ENCODE results near the gene C2CD4B.

DNA sequence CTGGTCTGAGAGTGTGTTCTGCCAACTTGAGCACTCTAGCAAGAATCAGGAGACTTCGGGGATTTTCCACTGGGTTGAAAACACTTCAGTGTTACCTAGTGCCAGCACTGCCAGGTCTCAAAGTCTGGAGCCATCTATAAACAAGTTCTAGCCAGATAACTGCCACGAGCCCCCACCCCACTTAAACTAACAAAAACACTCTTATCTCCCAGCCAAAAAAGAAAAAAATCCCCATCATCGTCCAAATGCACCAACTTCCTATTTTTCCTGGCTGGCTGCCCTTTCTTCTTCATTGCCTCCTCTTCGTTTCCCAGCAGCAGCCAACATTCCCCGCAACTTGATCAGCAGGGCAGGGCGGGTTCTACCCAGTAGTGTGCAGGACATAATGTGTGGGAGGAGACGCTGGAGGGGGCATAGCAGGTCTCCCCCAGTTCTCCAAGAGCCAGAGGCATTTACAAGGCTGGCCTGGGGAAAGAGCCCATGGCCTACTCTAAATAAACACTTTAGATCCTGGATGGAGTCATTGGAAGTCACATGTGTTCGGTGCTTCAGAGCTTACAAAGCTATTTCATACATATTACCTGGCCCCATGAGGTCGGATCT, 29.5 kb downstream of the C2CD4B start:
- TF ChIP-seq, protein P1, sequence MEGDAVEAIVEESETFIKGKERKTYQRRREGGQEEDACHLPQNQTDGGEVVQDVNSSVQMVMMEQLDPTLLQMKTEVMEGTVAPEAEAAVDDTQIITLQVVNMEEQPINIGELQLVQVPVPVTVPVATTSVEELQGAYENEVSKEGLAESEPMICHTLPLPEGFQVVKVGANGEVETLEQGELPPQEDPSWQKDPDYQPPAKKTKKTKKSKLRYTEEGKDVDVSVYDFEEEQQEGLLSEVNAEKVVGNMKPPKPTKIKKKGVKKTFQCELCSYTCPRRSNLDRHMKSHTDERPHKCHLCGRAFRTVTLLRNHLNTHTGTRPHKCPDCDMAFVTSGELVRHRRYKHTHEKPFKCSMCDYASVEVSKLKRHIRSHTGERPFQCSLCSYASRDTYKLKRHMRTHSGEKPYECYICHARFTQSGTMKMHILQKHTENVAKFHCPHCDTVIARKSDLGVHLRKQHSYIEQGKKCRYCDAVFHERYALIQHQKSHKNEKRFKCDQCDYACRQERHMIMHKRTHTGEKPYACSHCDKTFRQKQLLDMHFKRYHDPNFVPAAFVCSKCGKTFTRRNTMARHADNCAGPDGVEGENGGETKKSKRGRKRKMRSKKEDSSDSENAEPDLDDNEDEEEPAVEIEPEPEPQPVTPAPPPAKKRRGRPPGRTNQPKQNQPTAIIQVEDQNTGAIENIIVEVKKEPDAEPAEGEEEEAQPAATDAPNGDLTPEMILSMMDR (IDR thresholded peaks at IDR 0.05): no peak
- TF ChIP-seq POLR2A (IDR thresholded peaks at IDR 0.05): no peak

Data from Peyer's patch (tissue), 4 donors.